ENCODE data around the gene LUC7L.

DNA sequence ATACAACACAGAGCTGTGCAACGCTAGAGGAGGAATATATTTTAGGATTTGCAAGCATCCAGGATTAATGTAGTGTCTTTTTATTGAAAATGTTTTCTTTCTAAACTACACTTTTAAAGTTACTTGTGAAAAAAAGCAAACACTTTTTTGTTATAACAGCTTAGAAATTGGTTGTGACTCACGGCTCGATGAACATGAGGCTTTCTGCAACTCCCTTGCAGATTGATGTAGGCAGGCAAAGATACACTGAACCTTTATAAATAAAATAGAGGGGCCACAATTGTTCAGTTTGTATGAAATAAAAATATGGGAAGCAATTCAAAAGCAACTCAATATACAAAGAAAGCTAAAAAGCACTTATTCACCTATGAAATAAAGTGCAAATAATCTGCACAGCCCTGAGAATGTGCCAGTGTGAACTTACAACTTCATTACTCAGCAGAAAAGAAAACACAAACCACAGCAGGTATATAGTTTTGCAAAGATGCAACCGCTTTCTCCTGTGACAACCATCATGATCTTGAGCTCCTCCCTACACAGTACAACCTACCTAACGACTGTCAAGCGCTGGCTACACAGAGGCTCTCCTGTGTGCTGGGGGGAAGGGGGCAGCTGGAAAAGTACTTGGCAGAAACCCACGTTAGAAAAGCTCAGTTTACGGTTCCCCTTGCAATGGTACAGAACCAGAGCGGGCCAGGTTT is 948 bp downstream of the LUC7L start:
- TF ChIP-seq, protein P1, sequence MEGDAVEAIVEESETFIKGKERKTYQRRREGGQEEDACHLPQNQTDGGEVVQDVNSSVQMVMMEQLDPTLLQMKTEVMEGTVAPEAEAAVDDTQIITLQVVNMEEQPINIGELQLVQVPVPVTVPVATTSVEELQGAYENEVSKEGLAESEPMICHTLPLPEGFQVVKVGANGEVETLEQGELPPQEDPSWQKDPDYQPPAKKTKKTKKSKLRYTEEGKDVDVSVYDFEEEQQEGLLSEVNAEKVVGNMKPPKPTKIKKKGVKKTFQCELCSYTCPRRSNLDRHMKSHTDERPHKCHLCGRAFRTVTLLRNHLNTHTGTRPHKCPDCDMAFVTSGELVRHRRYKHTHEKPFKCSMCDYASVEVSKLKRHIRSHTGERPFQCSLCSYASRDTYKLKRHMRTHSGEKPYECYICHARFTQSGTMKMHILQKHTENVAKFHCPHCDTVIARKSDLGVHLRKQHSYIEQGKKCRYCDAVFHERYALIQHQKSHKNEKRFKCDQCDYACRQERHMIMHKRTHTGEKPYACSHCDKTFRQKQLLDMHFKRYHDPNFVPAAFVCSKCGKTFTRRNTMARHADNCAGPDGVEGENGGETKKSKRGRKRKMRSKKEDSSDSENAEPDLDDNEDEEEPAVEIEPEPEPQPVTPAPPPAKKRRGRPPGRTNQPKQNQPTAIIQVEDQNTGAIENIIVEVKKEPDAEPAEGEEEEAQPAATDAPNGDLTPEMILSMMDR (IDR thresholded peaks at IDR 0.05) = no peak
- TF ChIP-seq POLR2A (IDR thresholded peaks at IDR 0.05) = no peak

All from lower leg skin (tissue), 3 donors.